ENCODE measurements around the gene CCDC85B. TPM values are rescaled to one million over a fixed set of nuclear protein-coding genes. Genes with fewer than 3 reads are reported as not detected.

The CCDC85B gene
- total and polyA plus RNA-seq, 4 donors: 4.3 to 12.6 (median 6.9) TPM

- Histone ChIP-seq H3K36me3 (ENCODE audit: control insufficient read depth in 4 of 4, insufficient read depth in 3 of 4, low read depth in 1 of 4, low read length in 3 of 4) (peaks cover 8 to 20% (median 11%) of the 10 kb centered on the region in 4 donors), H3K9ac (ENCODE audit: low read depth in 1 of 2, low read length in 2 of 2) (no peak overlapping the region), H3K4me3 (ENCODE audit: low read depth in 1 of 3, low read length in 3 of 3) (no peak overlapping the region), H3K9me3 (ENCODE audit: control insufficient read depth in 4 of 4, low read length in 3 of 4) (peaks cover 0 to 7% (median 2%) of the 10 kb centered on the region in 4 donors), H3K4me1 (ENCODE audit: control insufficient read depth in 4 of 4, insufficient read depth in 4 of 4, low read length in 3 of 4) (no peaks in the 10 kb centered on the region), H3K27ac (ENCODE audit: low read depth in 1 of 2, low read length in 2 of 2) (no peak overlapping the region), H3K27me3 (ENCODE audit: control insufficient read depth in 4 of 4, insufficient read depth in 4 of 4, low read length in 3 of 4) (no peaks in the 10 kb centered on the region)
- DNase-seq (ENCODE audit: low spot score): no peak
- 63% methylated on average over 8 of the region's 8 CpGs for WGBS
- no peak for TF ChIP-seq FOXA1 (IDR thresholded peaks at IDR 0.05)
- no peak for TF ChIP-seq JUND (IDR thresholded peaks at IDR 0.05)
- TF ChIP-seq RXRA (IDR thresholded peaks at IDR 0.05): no peak
- no peak for TF ChIP-seq NR2F2 (IDR thresholded peaks at IDR 0.05)
- no peak for TF ChIP-seq GABPA (IDR thresholded peaks at IDR 0.05 in 1 of 2, conservative IDR thresholded peaks at IDR 0.05 in 1 of 2)
- no peak for TF ChIP-seq HNF4A (conservative IDR thresholded peaks at IDR 0.05)
- TF ChIP-seq ZBTB33 (IDR thresholded peaks at IDR 0.05): no peak
- no peak for TF ChIP-seq REST (IDR thresholded peaks at IDR 0.05)
These were observed 41.1 kb upstream of the CCDC85B start for GRCh38 chr11:65849366-65849765.

- Histone ChIP-seq H3K4me3 (ENCODE audit: low read depth in 1 of 3, low read length in 3 of 3) (no peak overlapping the region), H3K4me1 (ENCODE audit: control insufficient read depth in 4 of 4, insufficient read depth in 4 of 4, low read length in 3 of 4) (no peaks in the 10 kb centered on the region), H3K36me3 (ENCODE audit: control insufficient read depth in 4 of 4, insufficient read depth in 3 of 4, low read depth in 1 of 4, low read length in 3 of 4) (peaks cover 9 to 25% (median 13%) of the 10 kb centered on the region in 4 donors), H3K9ac (ENCODE audit: low read depth in 1 of 2, low read length in 2 of 2) (no peak overlapping the region), H3K9me3 (ENCODE audit: control insufficient read depth in 4 of 4, low read length in 3 of 4) (peaks cover 0 to 7% (median 2%) of the 10 kb centered on the region in 4 donors), H3K27ac (ENCODE audit: low read depth in 1 of 2, low read length in 2 of 2) (no peak overlapping the region), H3K27me3 (ENCODE audit: control insufficient read depth in 4 of 4, insufficient read depth in 4 of 4, low read length in 3 of 4) (no peaks in the 10 kb centered on the region)
- TF ChIP-seq ZBTB33 (IDR thresholded peaks at IDR 0.05) (no peak), TAF1 (conservative IDR thresholded peaks at IDR 0.05) (no peak), EGR1 (IDR thresholded peaks at IDR 0.05; ENCODE audit: low read depth in 2 of 2) (no peak), CTCF (IDR thresholded peaks at IDR 0.05; ENCODE audit: low read depth, low read length, missing input control) (no peak), YY1 (IDR thresholded peaks at IDR 0.05) (no peak), HNF4A (conservative IDR thresholded peaks at IDR 0.05) (no peak)
- no peak for DNase-seq (ENCODE audit: low spot score)
- WGBS: 56% methylated on average over 16 of the region's 16 CpGs
These were observed 40.7 kb upstream of the CCDC85B start for GRCh38 chr11:65849771-65850216.
